Stimulated activated CD8-positive, alpha-beta memory T cell treated with anti-CD3 and anti-CD28 coated beads, Interleukin-15, amount 100 ng/mL, for 48 hours (primary cell): ENCODE measurements around the gene EIF2A.
"Not testable (repeated sequence)": the region's sequence is repeated elsewhere in the genome, so short reads cannot be mapped to it uniquely, and the experiment has no call there.

Experiments
- DNase-seq, 2 donors: peaks; one replicate each; pipeline ENCODE4 v3.0.0-alpha.2; 2020; ENCODE audit warnings: low read depth in 2 of 2

EIF2A gene

GRCh38 chr3:150602426-150603152, 56.0 kb downstream of the EIF2A start:
- no peak for DNase-seq

GRCh38 chr3:150603153-150603979, 56.8 kb downstream of the EIF2A start, which contains the start of gene SELENOT:
Gene SELENOT, plus strand, starts transcription at chr3:150603321. Its CDS starts 42 bp downstream, at chr3:150603363.
- DNase-seq, result peak; percentile 88 to 92

- DNase-seq, result no peak
These were observed 57.4 kb downstream of the EIF2A start for GRCh38 chr3:150603980-150604319.

- DNase-seq, result no peak
These were observed 59.5 kb downstream of the EIF2A start for GRCh38 chr3:150605998-150606641.

GRCh38 chr3:150607267-150608065, 60.9 kb downstream of the EIF2A start:
- DNase-seq, result no peak

GRCh38 chr3:150609988-150610387, 63.4 kb downstream of the EIF2A start:
- DNase-seq, result no peak

GRCh38 chr3:150610785-150611184, 64.2 kb downstream of the EIF2A start:
- no peak for DNase-seq

- no peak for DNase-seq
These were observed 65.1 kb downstream of the EIF2A start for GRCh38 chr3:150611666-150612065.

GRCh38 chr3:150612494-150612893, 65.9 kb downstream of the EIF2A start:
- no peak for DNase-seq

GRCh38 chr3:150613034-150613433, 66.4 kb downstream of the EIF2A start:
- DNase-seq, result no peak

GRCh38 chr3:150613709-150614480, 67.3 kb downstream of the EIF2A start:
- no peak for DNase-seq

- no peak for DNase-seq
These were observed 73.6 kb downstream of the EIF2A start for GRCh38 chr3:150620002-150620689.

- DNase-seq, result not testable (repeated sequence)
These were observed 76.4 kb downstream of the EIF2A start for GRCh38 chr3:150622955-150623354.

- no peak for DNase-seq
These were observed 77.4 kb downstream of the EIF2A start for GRCh38 chr3:150623945-150624344.

GRCh38 chr3:150626148-150626930, 79.8 kb downstream of the EIF2A start:
- no peak for DNase-seq

GRCh38 chr3:150627557-150627956, 81.0 kb downstream of the EIF2A start:
- no peak for DNase-seq

GRCh38 chr3:150631515-150632221, 85.1 kb downstream of the EIF2A start:
- DNase-seq, result no peak

GRCh38 chr3:150635076-150635475, 88.5 kb downstream of the EIF2A start:
- DNase-seq, result no peak

- DNase-seq, result no peak
These were observed 88.9 kb downstream of the EIF2A start for GRCh38 chr3:150635526-150635925.
